ENCODE measurements around the gene EIF5A.

EIF5A gene

GRCh38 chr17:7348478-7349242 lies 41.2 kb downstream of the EIF5A start:
- Histone ChIP-seq H3K27ac (ENCODE audit: low read length) (no peak overlapping the region), H3K4me3 (ENCODE audit: low read length in 2 of 2) (no peak overlapping the region), H3K4me1 (ENCODE audit: control insufficient read depth, insufficient read depth, low read length) (peaks cover 37% of the 10 kb centered on the region), H3K9me3 (ENCODE audit: control insufficient read depth in 2 of 2, low read length in 2 of 2) (no peaks in the 10 kb centered on the region), H3K36me3 (ENCODE audit: control insufficient read depth in 2 of 2, insufficient read depth in 2 of 2, low read length in 2 of 2) (no peaks in the 10 kb centered on the region), H3K27me3 (ENCODE audit: control insufficient read depth in 1 of 2, insufficient read depth in 2 of 2, low read length in 2 of 2) (peaks cover 3 to 4% of the 10 kb centered on the region in 2 donors), H3K9ac (ENCODE audit: low read length in 2 of 2) (no peak overlapping the region)

GRCh38 chr17:7351665-7352502 lies 44.5 kb downstream of the EIF5A start, which contains the start of gene KCTD11:
Gene KCTD11 (plus strand): TSS chr17:7352162.
- Histone ChIP-seq H3K4me3 (ENCODE audit: low read length in 2 of 2) (peak within 1 kb of the TSS; percentile 87 to 90), H3K27me3 (ENCODE audit: control insufficient read depth in 1 of 2, insufficient read depth in 2 of 2, low read length in 2 of 2) (peaks cover 0 to 3% of the 10 kb centered on the region in 2 donors), H3K9me3 (ENCODE audit: control insufficient read depth in 2 of 2, low read length in 2 of 2) (no peaks in the 10 kb centered on the region), H3K4me1 (ENCODE audit: control insufficient read depth, insufficient read depth, low read length) (peaks cover 56% of the 10 kb centered on the region), H3K27ac (ENCODE audit: low read length) (peak within 1 kb of the TSS; percentile 96), H3K9ac (ENCODE audit: low read length in 2 of 2) (peak within 1 kb of the TSS; percentile 85 to 88), H3K36me3 (ENCODE audit: control insufficient read depth in 2 of 2, insufficient read depth in 2 of 2, low read length in 2 of 2) (no peaks in the 10 kb centered on the region)

DNA sequence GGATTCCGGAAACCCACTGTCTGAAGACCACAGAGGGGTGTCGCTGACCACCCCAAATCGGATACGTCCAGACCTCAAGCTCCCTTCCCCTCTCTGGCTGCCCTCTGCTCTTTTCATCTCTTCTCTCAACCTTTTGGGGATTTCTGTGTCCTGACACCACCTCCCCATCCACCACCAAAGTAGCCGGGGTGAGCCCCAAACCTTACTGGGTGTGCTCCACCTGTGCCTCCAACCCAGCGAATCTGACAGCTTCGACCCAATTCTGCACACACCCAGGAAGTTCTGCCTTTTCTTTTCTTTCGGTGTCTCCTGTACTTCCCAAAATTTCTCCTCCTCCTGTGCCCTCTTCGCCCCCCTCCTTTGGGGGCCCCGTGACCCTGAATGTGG lies 45.1 kb downstream of the EIF5A start:
- Histone ChIP-seq H3K4me3 (ENCODE audit: low read length in 2 of 2) (peak overlapping the region; percentile 87 to 90), H3K9ac (ENCODE audit: low read length in 2 of 2) (peak overlapping the region; percentile 82 to 85), H3K4me1 (ENCODE audit: control insufficient read depth, insufficient read depth, low read length) (peaks cover 56% of the 10 kb centered on the region), H3K36me3 (ENCODE audit: control insufficient read depth in 2 of 2, insufficient read depth in 2 of 2, low read length in 2 of 2) (no peaks in the 10 kb centered on the region), H3K27me3 (ENCODE audit: control insufficient read depth in 1 of 2, insufficient read depth in 2 of 2, low read length in 2 of 2) (peaks cover 0 to 3% of the 10 kb centered on the region in 2 donors), H3K27ac (ENCODE audit: low read length) (peak overlapping the region; percentile 96), H3K9me3 (ENCODE audit: control insufficient read depth in 2 of 2, low read length in 2 of 2) (no peaks in the 10 kb centered on the region)

DNA sequence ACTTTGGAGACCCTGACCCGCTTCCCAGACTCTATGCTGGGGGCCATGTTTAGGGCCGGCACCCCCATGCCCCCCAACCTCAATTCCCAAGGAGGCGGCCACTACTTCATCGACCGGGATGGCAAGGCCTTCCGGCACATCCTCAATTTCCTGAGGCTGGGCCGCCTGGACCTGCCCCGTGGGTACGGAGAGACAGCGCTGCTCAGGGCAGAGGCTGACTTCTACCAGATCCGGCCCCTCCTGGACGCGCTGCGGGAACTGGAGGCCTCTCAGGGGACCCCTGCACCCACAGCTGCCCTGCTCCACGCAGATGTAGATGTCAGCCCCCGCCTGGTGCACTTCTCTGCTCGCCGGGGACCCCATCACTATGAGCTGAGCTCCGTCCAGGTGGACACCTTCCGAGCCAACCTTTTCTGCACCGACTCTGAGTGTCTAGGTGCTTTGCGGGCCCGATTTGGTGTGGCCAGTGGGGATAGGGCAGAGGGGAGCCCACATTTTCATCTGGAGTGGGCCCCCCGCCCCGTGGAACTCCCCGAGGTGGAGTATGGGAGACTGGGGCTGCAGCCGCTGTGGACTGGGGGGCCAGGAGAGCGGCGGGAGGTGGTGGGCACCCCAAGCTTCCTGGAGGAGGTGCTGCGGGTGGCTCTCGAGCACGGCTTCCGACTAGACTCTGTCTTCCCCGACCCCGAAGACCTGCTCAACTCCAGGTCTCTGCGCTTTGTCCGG lies 45.6 kb downstream of the EIF5A start:
- Histone ChIP-seq H3K36me3 (ENCODE audit: control insufficient read depth in 2 of 2, insufficient read depth in 2 of 2, low read length in 2 of 2) (no peaks in the 10 kb centered on the region), H3K4me3 (ENCODE audit: low read length in 2 of 2) (peak overlapping the region; percentile 87 to 90), H3K9me3 (ENCODE audit: control insufficient read depth in 2 of 2, low read length in 2 of 2) (no peaks in the 10 kb centered on the region), H3K27ac (ENCODE audit: low read length) (peak overlapping the region; percentile 2), H3K4me1 (ENCODE audit: control insufficient read depth, insufficient read depth, low read length) (peaks cover 56% of the 10 kb centered on the region), H3K9ac (ENCODE audit: low read length in 2 of 2) (peak overlapping the region in 1 of 2 donors; percentile 85), H3K27me3 (ENCODE audit: control insufficient read depth in 1 of 2, insufficient read depth in 2 of 2, low read length in 2 of 2) (peaks cover 0 to 3% of the 10 kb centered on the region in 2 donors)

DNA sequence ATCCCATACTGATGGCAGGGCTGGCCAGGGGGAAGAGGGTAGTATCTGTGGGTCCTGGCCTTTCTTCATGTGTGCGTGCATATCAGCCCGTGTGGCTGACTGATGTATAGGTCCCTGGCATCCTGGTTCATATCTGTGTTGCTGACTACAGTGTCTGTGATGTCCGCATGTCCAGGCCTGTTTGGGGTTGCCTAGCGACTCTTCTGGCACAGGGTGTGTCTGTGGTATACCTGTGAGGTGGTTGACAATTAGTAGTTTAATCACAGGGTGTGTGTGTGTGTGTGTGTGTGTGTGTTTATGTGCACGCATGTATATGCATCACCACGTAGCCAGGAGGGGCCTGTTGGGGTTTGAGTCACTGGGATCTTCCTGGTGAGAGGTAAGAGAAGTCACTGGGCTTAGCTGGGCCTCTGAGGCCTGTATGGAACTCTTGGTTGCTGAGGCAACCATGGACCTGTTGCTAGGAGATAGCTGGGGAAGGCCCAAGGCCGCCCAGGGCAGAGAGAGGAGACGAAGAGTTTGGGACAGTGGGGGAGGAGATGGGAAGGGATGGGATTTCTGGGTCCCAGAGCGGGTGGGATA lies 46.9 kb downstream of the EIF5A start:
- Histone ChIP-seq H3K36me3 (ENCODE audit: control insufficient read depth in 2 of 2, insufficient read depth in 2 of 2, low read length in 2 of 2) (no peaks in the 10 kb centered on the region), H3K27me3 (ENCODE audit: control insufficient read depth in 1 of 2, insufficient read depth in 2 of 2, low read length in 2 of 2) (peaks cover 0 to 3% of the 10 kb centered on the region in 2 donors), H3K9ac (ENCODE audit: low read length in 2 of 2) (peak overlapping the region in 1 of 2 donors; percentile 13), H3K4me3 (ENCODE audit: low read length in 2 of 2) (peak overlapping the region in 1 of 2 donors; percentile 29), H3K9me3 (ENCODE audit: control insufficient read depth in 2 of 2, low read length in 2 of 2) (no peaks in the 10 kb centered on the region), H3K27ac (ENCODE audit: low read length) (peak overlapping the region; percentile 2), H3K4me1 (ENCODE audit: control insufficient read depth, insufficient read depth, low read length) (peaks cover 51% of the 10 kb centered on the region)

DNA sequence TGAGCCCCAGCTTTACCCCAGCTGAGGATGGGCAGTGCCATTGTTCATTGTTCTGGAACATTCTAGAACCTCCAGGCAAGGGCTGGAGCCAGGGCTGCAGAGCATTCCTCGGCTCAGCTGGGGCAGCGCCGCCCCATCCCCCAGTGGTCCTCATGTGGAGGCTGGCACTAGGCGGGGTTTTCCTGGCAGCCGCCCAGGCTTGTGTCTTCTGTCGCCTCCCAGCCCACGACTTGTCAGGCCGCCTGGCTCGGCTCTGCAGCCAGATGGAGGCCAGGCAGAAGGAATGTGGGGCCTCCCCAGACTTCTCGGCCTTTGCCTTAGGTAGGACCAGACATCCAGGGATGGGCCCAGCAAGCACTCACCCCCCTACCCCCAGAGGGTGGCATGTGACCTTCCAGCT lies 47.6 kb downstream of the EIF5A start, which contains the start of gene TMEM95:
Gene TMEM95 (plus strand): TSS at position 104 of the 400 bp plus-strand sequence. CDS start 49 bp downstream, at position 153.
- peak within 1 kb of the TSS in 1 of 2 donors; percentile 13 for H3K9ac ChIP-seq (ENCODE audit: low read length in 2 of 2)
- H3K9me3 ChIP-seq (ENCODE audit: control insufficient read depth in 2 of 2, low read length in 2 of 2): no peaks in the 10 kb centered on the region
- H3K36me3 ChIP-seq (ENCODE audit: control insufficient read depth in 2 of 2, insufficient read depth in 2 of 2, low read length in 2 of 2): no peaks in the 10 kb centered on the region
- H3K27ac ChIP-seq (ENCODE audit: low read length): peak within 1 kb of the TSS; percentile 2
- H3K4me3 ChIP-seq (ENCODE audit: low read length in 2 of 2): peak within 1 kb of the TSS in 1 of 2 donors; percentile 29
- peaks cover 47% of the 10 kb centered on the region for H3K4me1 ChIP-seq (ENCODE audit: control insufficient read depth, insufficient read depth, low read length)
- H3K27me3 ChIP-seq (ENCODE audit: control insufficient read depth in 1 of 2, insufficient read depth in 2 of 2, low read length in 2 of 2): peaks cover 0 to 3% of the 10 kb centered on the region in 2 donors

- H3K9me3 ChIP-seq (ENCODE audit: control insufficient read depth in 2 of 2, low read length in 2 of 2): no peaks in the 10 kb centered on the region
- H3K27ac ChIP-seq (ENCODE audit: low read length): no peak overlapping the region
- H3K27me3 ChIP-seq (ENCODE audit: control insufficient read depth in 1 of 2, insufficient read depth in 2 of 2, low read length in 2 of 2): peaks cover 0 to 3% of the 10 kb centered on the region in 2 donors
- peaks cover 43% of the 10 kb centered on the region for H3K4me1 ChIP-seq (ENCODE audit: control insufficient read depth, insufficient read depth, low read length)
- H3K4me3 ChIP-seq (ENCODE audit: low read length in 2 of 2): no peak overlapping the region
- no peak overlapping the region for H3K9ac ChIP-seq (ENCODE audit: low read length in 2 of 2)
- no peaks in the 10 kb centered on the region for H3K36me3 ChIP-seq (ENCODE audit: control insufficient read depth in 2 of 2, insufficient read depth in 2 of 2, low read length in 2 of 2)
Observed at GRCh38 chr17:7355573-7355972, 48.1 kb downstream of the EIF5A start.

DNA sequence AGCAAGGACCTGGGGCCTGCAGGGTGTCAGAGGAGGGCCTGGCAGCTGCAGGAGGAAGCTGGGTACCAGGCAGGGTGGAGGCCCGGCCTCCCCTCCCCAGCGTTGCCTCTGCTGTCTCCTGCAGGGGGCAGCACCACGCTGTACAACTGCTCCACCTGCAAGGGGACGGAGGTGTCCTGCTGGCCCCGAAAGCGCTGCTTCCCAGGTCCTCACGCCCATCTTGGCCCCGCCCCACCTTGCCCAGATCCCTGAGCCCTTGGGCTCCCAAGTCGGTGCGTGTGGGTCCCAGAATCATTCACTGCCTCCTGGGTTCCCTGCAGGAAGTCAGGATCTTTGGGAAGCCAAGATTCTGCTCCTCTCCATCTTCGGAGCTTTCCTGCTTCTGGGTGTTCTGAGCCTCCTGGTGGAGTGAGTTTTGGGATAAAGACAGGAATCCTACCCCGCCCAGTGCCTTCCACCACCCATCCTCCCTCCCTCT lies 48.7 kb downstream of the EIF5A start:
- no peak overlapping the region for H3K27ac ChIP-seq (ENCODE audit: low read length)

DNA sequence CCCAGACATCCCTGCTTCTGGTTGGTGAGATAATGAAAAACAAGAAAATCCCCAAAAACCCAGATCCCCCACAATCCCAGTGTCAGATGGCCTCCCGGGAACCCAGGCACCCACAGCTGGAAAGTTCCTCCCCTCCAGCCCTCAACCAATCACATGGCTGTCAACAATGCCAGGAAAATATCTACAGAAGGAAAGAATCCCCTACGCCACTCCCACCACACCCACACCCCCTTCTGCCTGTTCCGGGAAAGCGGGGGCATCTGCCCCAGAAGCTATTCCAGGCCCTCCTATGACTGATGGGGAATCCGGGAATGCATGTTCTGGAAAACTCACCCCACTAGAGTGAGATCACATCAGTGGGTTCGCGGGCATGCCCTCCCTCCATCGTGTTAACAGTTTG lies 49.3 kb downstream of the EIF5A start:
- no peak overlapping the region for H3K27ac ChIP-seq (ENCODE audit: low read length)

More for the DNA sequence above, 48.7 kb downstream of the EIF5A start:
- no peaks in the 10 kb centered on the region for H3K36me3 ChIP-seq (ENCODE audit: control insufficient read depth in 2 of 2, insufficient read depth in 2 of 2, low read length in 2 of 2)
- H3K27me3 ChIP-seq (ENCODE audit: control insufficient read depth in 1 of 2, insufficient read depth in 2 of 2, low read length in 2 of 2): peaks cover 0 to 3% of the 10 kb centered on the region in 2 donors
- H3K4me1 ChIP-seq (ENCODE audit: control insufficient read depth, insufficient read depth, low read length): peaks cover 38% of the 10 kb centered on the region
- H3K9ac ChIP-seq (ENCODE audit: low read length in 2 of 2): no peak overlapping the region
- no peak overlapping the region for H3K4me3 ChIP-seq (ENCODE audit: low read length in 2 of 2)
- no peaks in the 10 kb centered on the region for H3K9me3 ChIP-seq (ENCODE audit: control insufficient read depth in 2 of 2, low read length in 2 of 2)

DNA sequence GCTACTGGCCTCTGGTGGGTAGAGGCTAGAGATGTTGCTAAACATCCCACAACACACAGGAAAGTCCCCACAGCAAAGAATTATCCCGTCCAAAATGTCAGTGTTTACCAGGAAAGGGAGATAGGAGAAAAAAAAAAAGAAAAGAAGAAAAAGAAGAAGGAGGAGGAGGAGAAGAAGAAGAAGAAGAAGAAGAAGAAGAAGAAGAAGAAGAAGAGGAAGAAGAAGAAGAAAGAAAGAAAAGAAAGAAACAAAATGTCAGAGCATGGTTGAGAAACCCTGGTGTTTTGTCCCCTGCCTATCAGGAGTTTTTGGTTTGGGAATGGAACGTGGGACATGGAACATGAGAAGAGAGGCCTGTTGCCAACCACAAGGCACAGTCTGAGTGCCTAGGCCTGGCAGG lies 50.0 kb downstream of the EIF5A start:
- H3K36me3 ChIP-seq (ENCODE audit: control insufficient read depth in 2 of 2, insufficient read depth in 2 of 2, low read length in 2 of 2): no peaks in the 10 kb centered on the region
- no peak overlapping the region for H3K27ac ChIP-seq (ENCODE audit: low read length)
- H3K9ac ChIP-seq (ENCODE audit: low read length in 2 of 2): no peak overlapping the region

More for the DNA sequence above, 49.3 kb downstream of the EIF5A start:
- no peaks in the 10 kb centered on the region for H3K9me3 ChIP-seq (ENCODE audit: control insufficient read depth in 2 of 2, low read length in 2 of 2)
- no peak overlapping the region for H3K4me3 ChIP-seq (ENCODE audit: low read length in 2 of 2)
- no peaks in the 10 kb centered on the region for H3K36me3 ChIP-seq (ENCODE audit: control insufficient read depth in 2 of 2, insufficient read depth in 2 of 2, low read length in 2 of 2)
- peaks cover 35% of the 10 kb centered on the region for H3K4me1 ChIP-seq (ENCODE audit: control insufficient read depth, insufficient read depth, low read length)
- H3K27me3 ChIP-seq (ENCODE audit: control insufficient read depth in 1 of 2, insufficient read depth in 2 of 2, low read length in 2 of 2): peaks cover 0 to 3% of the 10 kb centered on the region in 2 donors
- no peak overlapping the region for H3K9ac ChIP-seq (ENCODE audit: low read length in 2 of 2)

More for the DNA sequence above, 50.0 kb downstream of the EIF5A start:
- Histone ChIP-seq H3K4me3 (ENCODE audit: low read length in 2 of 2) (no peak overlapping the region), H3K9me3 (ENCODE audit: control insufficient read depth in 2 of 2, low read length in 2 of 2) (no peaks in the 10 kb centered on the region), H3K4me1 (ENCODE audit: control insufficient read depth, insufficient read depth, low read length) (peaks cover 32% of the 10 kb centered on the region), H3K27me3 (ENCODE audit: control insufficient read depth in 1 of 2, insufficient read depth in 2 of 2, low read length in 2 of 2) (peaks cover 0 to 3% of the 10 kb centered on the region in 2 donors)

All from stomach smooth muscle (tissue), 2 donors.